Activated CD4-positive, CD25-positive, alpha-beta regulatory T cell treated with anti-CD3 and anti-CD28 coated beads, Interleukin-2, amount 50 U/mL, for 24 hours (primary cell): Measurements from ENCODE around the gene IGFBP4.

Source experiments
- ATAC-seq, 2 donors: fragments of 150-1000 bp; cut with Tn5 transposase; one replicate each; pipeline ENCODE4 v1.10.0; 2021; ENCODE audit warnings: mild to moderate bottlenecking in 1 of 2, moderate library complexity in 1 of 2

Gene IGFBP4

GRCh38 chr17:40472733-40473452 lies 29.6 kb downstream of the IGFBP4 start:
- no peak for ATAC-seq

- no peak for ATAC-seq
Observed at GRCh38 chr17:40473573-40474365, 30.5 kb downstream of the IGFBP4 start.

DNA sequence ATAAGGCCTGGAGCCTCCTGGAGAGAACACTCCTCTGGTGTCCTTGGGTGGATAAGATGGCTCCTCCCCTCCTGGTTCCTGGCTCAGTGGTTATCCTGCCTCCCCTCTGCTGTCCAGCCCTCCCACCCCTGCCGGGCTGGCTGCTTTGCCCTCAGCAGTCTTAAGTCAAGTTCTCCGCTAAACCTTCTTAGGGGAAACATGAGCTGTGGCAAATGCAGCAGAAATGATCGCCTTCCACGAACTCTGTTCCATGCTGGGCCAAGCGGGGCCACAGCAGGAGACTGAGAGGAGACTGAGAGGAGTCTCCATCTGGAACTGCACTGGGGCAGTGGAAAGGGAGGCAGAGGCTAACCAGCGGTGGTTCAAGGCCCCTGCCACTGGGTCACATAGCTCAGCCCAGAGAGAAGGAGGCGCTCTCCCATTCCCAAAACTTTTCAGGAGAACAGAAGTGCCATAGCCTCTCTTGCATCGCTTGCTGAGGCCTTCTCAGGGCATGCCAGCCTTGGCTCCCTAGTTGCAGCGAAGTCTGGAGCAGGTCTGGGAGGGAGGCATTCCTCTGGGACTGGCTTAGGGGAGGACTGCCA lies 31.3 kb downstream of the IGFBP4 start:
- no peak for ATAC-seq

GRCh38 chr17:40475234-40475908 lies 32.1 kb downstream of the IGFBP4 start:
- no peak for ATAC-seq

DNA sequence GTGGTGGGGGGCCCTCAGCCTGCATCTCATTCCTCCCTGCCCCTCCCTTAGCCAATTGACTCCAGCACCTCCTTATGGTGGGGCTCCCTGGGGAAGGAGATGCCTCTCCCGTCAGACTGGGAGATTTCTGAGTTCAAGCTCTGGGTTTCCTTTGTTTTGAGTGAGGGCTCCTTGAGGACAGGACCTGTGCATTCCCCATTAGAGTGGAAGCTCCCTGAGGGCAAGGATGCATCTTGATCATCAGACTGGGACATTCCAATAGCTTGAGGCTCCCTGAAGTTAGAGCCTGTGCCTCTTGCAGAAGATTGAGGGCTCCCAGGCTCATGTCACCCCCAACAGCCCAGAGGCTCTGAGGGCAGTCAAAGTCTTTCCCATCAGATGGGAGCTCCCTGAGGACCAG lies 34.5 kb downstream of the IGFBP4 start:
- ATAC-seq: no peak

DNA sequence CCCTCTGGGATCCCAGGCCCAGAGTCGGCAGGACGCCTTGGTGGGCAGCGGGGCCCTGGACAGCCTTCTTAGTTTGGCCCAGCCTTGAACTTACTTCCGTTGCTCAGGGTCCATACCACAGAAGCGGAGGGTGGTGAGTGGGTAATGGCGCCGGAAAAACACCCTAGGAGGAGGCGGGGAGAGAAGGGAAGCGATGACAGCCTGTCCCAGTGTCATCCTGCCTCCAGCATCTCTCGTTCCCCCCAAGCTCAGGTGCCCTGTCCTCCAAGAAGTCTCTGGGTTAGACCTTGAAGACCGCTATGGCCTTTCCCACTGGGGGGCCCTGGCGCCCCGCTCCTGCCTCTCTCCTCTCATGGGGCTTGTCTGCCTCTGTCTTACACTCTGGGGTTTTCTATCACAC lies 35.2 kb downstream of the IGFBP4 start:
- no peak for ATAC-seq

GRCh38 chr17:40479754-40480480 lies 36.7 kb downstream of the IGFBP4 start:
- ATAC-seq: no peak

- peak; percentile 88 to 89 for ATAC-seq
Observed at GRCh38 chr17:40480501-40481003, 37.3 kb downstream of the IGFBP4 start.

- no peak for ATAC-seq
Observed at GRCh38 chr17:40481106-40481505, 37.9 kb downstream of the IGFBP4 start.

DNA sequence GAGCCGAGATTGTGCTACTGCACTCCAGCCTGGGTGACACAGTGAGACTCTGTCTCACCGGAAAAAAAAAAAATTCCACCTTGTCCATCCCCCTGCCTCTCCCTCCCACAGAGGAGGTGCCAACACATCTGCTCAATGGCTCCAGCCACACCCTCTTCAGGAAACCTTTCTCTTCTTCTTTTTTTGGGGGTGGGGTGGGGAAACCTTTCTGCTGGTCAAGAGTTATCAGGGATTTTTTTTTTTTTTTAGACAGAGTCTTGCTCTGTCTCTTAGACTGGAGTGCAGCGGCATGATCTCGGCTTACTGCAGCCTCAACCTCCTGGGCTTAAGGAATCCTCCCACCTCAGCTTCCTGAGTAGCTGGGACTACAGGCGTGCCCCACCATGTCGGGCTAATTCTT lies 39.5 kb downstream of the IGFBP4 start:
- no peak for ATAC-seq

DNA sequence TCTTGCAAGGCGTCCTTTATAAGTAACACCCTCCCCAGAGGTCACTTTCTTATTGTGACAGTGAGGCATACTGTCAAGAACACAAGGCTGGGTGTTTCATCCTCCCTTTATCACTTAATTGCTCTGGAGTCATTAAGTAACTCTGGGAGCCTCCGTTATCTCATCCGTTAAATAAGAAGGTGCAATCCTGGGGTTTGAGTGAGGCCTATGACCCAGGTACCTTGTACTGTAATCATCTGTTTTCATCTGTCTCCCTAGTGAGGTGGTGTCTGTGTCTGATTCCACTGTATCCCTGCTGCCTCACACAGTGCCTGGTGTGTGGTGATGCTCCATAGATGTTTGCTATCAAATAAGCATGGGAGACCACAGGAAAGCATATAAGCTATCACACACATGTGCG lies 40.4 kb downstream of the IGFBP4 start:
- ATAC-seq: no peak

DNA sequence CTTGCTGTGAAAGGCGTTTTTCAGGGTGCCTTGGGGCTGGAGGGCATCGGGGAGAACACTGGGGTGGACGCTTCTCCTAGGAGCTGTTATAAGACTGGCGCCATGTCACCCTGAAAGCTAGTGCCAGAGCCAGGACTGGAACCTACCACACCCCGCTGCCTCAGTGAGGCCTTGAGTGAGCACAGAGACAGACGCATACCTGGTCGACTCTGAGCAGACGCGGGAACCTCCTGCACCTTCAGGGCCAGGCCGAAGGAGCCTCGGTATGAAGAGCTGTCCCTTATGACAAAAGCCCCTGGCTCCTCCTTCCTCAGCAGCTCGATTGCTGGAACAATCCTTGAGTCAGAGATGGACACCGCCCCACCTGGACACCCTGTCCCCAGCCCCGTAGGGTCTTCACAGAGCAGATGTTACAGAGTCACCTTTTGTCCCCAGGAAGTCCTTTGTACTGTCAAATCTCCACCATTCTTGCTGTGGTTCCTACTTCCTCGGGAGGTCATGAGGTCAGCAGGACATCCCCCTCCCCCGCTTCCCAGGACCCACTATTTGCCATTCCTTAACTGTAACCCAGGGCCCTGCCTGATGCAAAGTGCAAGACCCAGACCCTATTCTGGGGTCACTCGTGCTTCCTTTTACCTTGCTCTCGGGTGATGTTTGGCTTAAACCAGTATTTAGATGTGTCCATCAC lies 41.2 kb downstream of the IGFBP4 start:
- no peak for ATAC-seq

- ATAC-seq: no peak
Observed at GRCh38 chr17:40484973-40485530, 41.8 kb downstream of the IGFBP4 start.

DNA sequence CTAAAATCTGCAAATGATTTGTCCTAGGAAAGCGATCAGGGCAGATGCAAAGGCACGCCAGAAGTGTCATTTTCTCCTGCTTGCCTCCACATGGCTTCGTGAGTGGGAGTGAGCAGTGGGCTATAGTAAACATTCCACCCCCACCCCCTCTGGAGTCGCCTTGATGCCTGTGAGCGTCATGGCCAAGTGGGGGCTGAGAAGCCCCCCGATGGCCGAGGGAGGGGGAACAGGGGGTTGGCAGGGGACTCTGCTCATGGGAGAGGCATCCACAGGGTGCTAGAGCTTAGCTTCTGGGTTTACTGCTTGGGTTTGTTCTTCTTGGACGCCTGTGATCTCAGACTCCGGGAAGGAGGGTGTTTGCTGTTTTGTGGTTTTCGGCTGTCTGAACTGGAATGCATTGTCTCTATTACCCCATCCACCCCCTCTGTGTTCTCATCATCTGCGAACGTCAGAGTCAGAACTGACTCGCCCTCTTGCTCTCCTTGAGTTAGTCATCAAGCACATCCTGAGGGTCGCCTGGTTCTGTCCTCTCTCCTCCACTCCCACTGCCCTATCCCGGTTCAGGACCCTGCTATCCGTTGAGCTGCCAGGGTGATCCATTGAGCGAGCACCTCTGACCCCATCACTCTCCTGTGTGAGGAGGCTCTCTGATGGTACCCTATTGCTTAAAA lies 42.7 kb downstream of the IGFBP4 start:
- peak in 1 of 2 donors; percentile 52 for ATAC-seq

- ATAC-seq: no peak
Observed at GRCh38 chr17:40486522-40487370, 43.5 kb downstream of the IGFBP4 start.

- no peak for ATAC-seq
Observed at GRCh38 chr17:40487371-40488020, 44.2 kb downstream of the IGFBP4 start.

DNA sequence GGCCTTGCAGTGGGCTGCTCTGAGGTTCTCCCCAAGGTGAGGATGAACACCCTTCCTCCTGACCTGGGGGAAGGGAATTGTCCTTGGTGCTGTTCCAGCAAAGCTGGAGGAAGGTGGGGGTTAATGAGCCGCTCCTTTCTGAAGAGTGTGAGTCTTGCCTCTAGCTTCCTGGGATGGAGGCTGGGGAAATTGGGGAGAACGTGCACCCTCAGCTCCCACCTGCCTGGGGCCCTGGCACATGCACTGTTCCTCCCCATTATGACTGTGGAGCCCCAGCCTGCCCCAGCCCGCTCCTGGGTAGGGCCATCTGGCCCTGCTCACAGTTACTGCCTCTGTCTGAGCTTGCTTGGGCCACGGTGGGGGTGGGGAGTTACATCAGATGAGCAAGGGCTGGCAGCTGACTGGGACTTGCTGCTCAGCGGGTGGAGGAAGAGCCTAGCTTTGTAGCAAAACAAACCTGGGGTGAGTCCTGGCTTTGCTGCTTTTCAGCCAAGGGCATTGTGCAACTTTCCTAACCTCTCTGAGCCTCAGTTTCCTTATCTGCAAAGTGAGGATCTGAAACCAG lies 47.1 kb downstream of the IGFBP4 start:
- no peak for ATAC-seq

DNA sequence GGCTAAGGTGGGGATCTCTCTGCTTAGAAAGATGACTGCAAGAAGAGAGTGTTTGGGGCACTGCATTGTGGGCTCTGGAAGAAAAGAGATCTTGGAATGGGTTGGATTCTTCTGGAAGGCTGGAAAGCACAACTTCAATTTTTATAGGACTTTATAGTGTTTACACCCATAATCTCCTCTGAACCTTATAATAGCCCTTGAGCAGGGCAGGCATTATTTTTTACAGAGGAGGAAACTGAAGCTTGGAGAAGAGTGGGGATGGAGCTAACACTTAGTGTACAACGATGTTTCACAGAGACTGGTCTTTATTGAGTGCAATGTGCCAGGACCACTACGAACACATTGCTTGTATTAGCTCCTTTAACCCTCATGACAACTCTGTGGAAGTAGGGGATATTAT lies 47.7 kb downstream of the IGFBP4 start:
- ATAC-seq: no peak

GRCh38 chr17:40491486-40491885 lies 48.2 kb downstream of the IGFBP4 start:
- ATAC-seq: no peak
